ENCODE measurements around the gene SNX10. TPM values are rescaled to one million over a fixed set of nuclear protein-coding genes. Genes with fewer than 3 reads are reported as not detected.
A peak's percentile ranks its signal among the peaks of the same experiment; 100 is the strongest.

Gene SNX10
- total RNA-seq, 1 donor from 2014 or later, result 73.8 TPM

GRCh38 chr7:26357799-26358151, 66.1 kb downstream of the SNX10 start:
- no peak for ATAC-seq
- intact Hi-C loops (cut with DNase I), result no loop called here

DNA sequence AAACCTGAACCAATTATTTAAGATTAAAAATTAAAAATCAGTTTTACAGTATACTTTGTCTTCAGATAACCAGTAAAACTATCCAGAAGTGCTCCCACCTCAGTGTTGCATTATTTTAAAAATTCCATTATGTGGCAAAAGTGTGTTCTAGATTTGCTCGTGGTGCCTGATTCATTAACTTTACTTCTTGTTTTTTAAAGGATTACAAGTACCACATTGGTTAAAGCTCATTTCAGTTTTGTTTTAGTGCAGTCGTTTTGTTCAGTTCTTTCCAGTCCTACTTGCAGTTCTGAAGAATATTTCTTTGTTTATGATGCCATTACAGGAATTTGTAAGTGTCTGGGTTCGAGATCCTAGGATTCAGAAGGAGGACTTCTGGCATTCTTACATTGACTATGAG, 69.0 kb downstream of the SNX10 start:
- ATAC-seq (no peak), DNase-seq (no peak)
- H3K36me3 ChIP-seq, result no peaks in the 10 kb centered on the region
- no peaks in the 10 kb centered on the region for H3K9me3 ChIP-seq
- peak overlapping the region; percentile 30 for H3K4me3 ChIP-seq
- TF ChIP-seq, protein P1, sequence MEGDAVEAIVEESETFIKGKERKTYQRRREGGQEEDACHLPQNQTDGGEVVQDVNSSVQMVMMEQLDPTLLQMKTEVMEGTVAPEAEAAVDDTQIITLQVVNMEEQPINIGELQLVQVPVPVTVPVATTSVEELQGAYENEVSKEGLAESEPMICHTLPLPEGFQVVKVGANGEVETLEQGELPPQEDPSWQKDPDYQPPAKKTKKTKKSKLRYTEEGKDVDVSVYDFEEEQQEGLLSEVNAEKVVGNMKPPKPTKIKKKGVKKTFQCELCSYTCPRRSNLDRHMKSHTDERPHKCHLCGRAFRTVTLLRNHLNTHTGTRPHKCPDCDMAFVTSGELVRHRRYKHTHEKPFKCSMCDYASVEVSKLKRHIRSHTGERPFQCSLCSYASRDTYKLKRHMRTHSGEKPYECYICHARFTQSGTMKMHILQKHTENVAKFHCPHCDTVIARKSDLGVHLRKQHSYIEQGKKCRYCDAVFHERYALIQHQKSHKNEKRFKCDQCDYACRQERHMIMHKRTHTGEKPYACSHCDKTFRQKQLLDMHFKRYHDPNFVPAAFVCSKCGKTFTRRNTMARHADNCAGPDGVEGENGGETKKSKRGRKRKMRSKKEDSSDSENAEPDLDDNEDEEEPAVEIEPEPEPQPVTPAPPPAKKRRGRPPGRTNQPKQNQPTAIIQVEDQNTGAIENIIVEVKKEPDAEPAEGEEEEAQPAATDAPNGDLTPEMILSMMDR (IDR thresholded peaks at IDR 0.05), result no peak
- no peaks in the 10 kb centered on the region for H3K27me3 ChIP-seq
- peaks cover 5% of the 10 kb centered on the region for H3K4me1 ChIP-seq
- H3K27ac ChIP-seq, result peak overlapping the region; percentile 20
- intact Hi-C loops (cut with DNase I), result loop anchor here (10.0 kb wide), 1 partner anchor 276 kb away; no protein-coding TSS in a partner anchor

More at GRCh38 chr7:26357799-26358151, 66.1 kb downstream of the SNX10 start:
- Histone ChIP-seq H3K27me3 (no peaks in the 10 kb centered on the region), H3K36me3 (no peaks in the 10 kb centered on the region), H3K9me3 (no peaks in the 10 kb centered on the region), H3K4me1 (no peaks in the 10 kb centered on the region), H3K27ac (no peak overlapping the region), H3K4me3 (no peak overlapping the region)
- TF ChIP-seq, protein P1 (IDR thresholded peaks at IDR 0.05), result no peak
- DNase-seq, result no peak

- peak overlapping the region; percentile 20 for H3K27ac ChIP-seq
- no peaks in the 10 kb centered on the region for H3K27me3 ChIP-seq
- ATAC-seq (no peak), DNase-seq (no peak)
- TF ChIP-seq, protein P1 (IDR thresholded peaks at IDR 0.05), result no peak
- H3K4me3 ChIP-seq, result peak overlapping the region; percentile 30
- peaks cover 5% of the 10 kb centered on the region for H3K4me1 ChIP-seq
- intact Hi-C loops (cut with DNase I), result loop anchor here (10.0 kb wide), 1 partner anchor 277 kb away; no protein-coding TSS in a partner anchor
- peaks cover 4% of the 10 kb centered on the region for H3K36me3 ChIP-seq
- no peaks in the 10 kb centered on the region for H3K9me3 ChIP-seq
Measured at GRCh38 chr7:26361637-26362036, 70.0 kb downstream of the SNX10 start.

DNA sequence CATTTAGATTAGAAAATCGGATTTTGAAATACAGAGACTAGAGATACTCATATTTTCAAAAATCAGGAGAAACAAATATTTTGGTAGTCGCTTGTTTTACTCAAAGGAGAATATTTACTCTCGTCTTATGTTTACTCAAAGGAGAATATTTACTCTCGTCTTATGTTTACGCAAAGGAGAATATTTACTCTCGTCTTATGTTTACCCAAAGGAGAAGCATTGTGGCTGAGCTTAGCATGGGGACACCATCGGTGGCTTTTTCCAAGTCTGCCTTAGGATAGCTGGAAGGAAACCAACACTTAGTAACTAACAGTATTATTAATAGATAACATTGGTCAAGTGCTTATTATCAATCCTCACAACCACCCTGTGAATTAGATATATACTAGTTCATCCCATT, 71.8 kb downstream of the SNX10 start:
- no peaks in the 10 kb centered on the region for H3K9me3 ChIP-seq
- peaks cover 6% of the 10 kb centered on the region for H3K36me3 ChIP-seq
- no peak overlapping the region for H3K27ac ChIP-seq
- H3K4me3 ChIP-seq, result no peak overlapping the region
- no peak for ATAC-seq
- intact Hi-C loops (cut with DNase I), result loop anchor here (10.0 kb wide), 1 partner anchor 279 kb away; no protein-coding TSS in a partner anchor
- H3K4me1 ChIP-seq, result peaks cover 5% of the 10 kb centered on the region
- DNase-seq, result no peak
- H3K27me3 ChIP-seq, result no peaks in the 10 kb centered on the region
- TF ChIP-seq, protein P1 (IDR thresholded peaks at IDR 0.05), result no peak

- Histone ChIP-seq H3K36me3 (peaks cover 6% of the 10 kb centered on the region), H3K9me3 (no peaks in the 10 kb centered on the region), H3K27ac (no peak overlapping the region), H3K27me3 (peaks cover 1% of the 10 kb centered on the region), H3K4me1 (peaks cover 13% of the 10 kb centered on the region), H3K4me3 (no peak overlapping the region)
- intact Hi-C loops (cut with DNase I), result loop anchor here (5.0 to 10.0 kb wide), 2 partner anchors 280 to 473 kb away; no protein-coding TSS in a partner anchor
- TF ChIP-seq, protein P1 (IDR thresholded peaks at IDR 0.05), result peak; percentile 77
- DNase-seq, result no peak
- peak; percentile 93 for ATAC-seq
Measured at GRCh38 chr7:26365077-26365900, 73.6 kb downstream of the SNX10 start.
